ENCODE results near the gene SUCNR1. TPM values are rescaled to one million over a fixed set of nuclear protein-coding genes. Genes with fewer than 3 reads are reported as not detected.

SUCNR1 gene
- total RNA-seq (2021) (not detected in 2 replicates), Bru-seq, nascent RNA (percentile 6 among the genes with signal in this experiment), BruChase-seq, experiment 1, labeled RNA remaining after a 2-hour chase (percentile 9 among the genes with signal in this experiment), BruChase-seq, experiment 2, labeled RNA remaining after a 6-hour chase (percentile 28 among the genes with signal in this experiment)
- long read RNA-seq: 0 reads

GRCh38 chr3:151873398-151873797, at the start of gene SUCNR1:
SUCNR1 (plus strand) TSS chr3:151873643; CDS start chr3:151879893, 6,250 bp downstream.
- Histone ChIP-seq H3K4me2 (no peak within 1 kb of the TSS), H3K9me3 (ENCODE audit: insufficient read depth, low read depth) (no peaks in the 10 kb centered on the region), H3K4me3 (no peak within 1 kb of the TSS), H3K27ac (no peak within 1 kb of the TSS), H3K9me2 (ENCODE audit: insufficient read depth) (no peaks in the 10 kb centered on the region), H2AFZ (no peak within 1 kb of the TSS), H3K4me1 (replicated peaks; ENCODE audit: insufficient read depth) (peaks cover 8% of the 10 kb centered on the region; the same call in 1 of the 2 replicates), H4K20me1 (ENCODE audit: insufficient read depth) (no peaks in the 10 kb centered on the region), H3K36me3 (ENCODE audit: low read depth) (no peaks in the 10 kb centered on the region), H3F3A (ENCODE audit: insufficient read depth, low read depth) (no peaks in the 10 kb centered on the region), H3K27me3 (ENCODE audit: insufficient read depth, low read depth) (no peaks in the 10 kb centered on the region), H3K79me2 (ENCODE audit: low read depth) (no peaks in the 10 kb centered on the region)
- DNase-seq: no peak
- no peak for TF ChIP-seq EZH2 (IDR thresholded peaks at IDR 0.05; ENCODE audit: low read depth)
- TF ChIP-seq CTCF (conservative IDR thresholded peaks at IDR 0.05): no peak
- intact Hi-C loops (cut with micrococcal nuclease; ENCODE audit: unreplicated experiment): no loop called here
- ChIA-PET CTCF (no interaction called here), POLR2A (ENCODE audit: unreplicated experiment) (no interaction called here)
- no TSS peak for BruUV-seq (replicated peaks)

- DNase-seq: no peak
- CTCF ChIA-PET: no interaction called here
These were observed 45.6 kb upstream of the SUCNR1 start for GRCh38 chr3:151827816-151828215.

More at GRCh38 chr3:151827816-151828215, 45.6 kb upstream of the SUCNR1 start:
- BruUV-seq (replicated peaks): no TSS peak
- Histone ChIP-seq H2AFZ (no peak overlapping the region), H3K79me2 (ENCODE audit: low read depth) (no peaks in the 10 kb centered on the region), H3K9me3 (ENCODE audit: insufficient read depth, low read depth) (peaks cover 4% of the 10 kb centered on the region; the same call in 1 of the 2 replicates), H4K20me1 (ENCODE audit: insufficient read depth) (no peaks in the 10 kb centered on the region), H3K4me3 (no peak overlapping the region), H3K4me1 (replicated peaks; ENCODE audit: insufficient read depth) (no peaks in the 10 kb centered on the region), H3K4me2 (no peak overlapping the region), H3K27me3 (ENCODE audit: insufficient read depth, low read depth) (no peaks in the 10 kb centered on the region), H3K9me2 (ENCODE audit: insufficient read depth) (no peaks in the 10 kb centered on the region), H3K27ac (no peak overlapping the region), H3K36me3 (ENCODE audit: low read depth) (no peaks in the 10 kb centered on the region), H3F3A (ENCODE audit: insufficient read depth, low read depth) (no peaks in the 10 kb centered on the region)
- TF ChIP-seq CTCF (conservative IDR thresholded peaks at IDR 0.05): no peak
- no peak for TF ChIP-seq EZH2 (IDR thresholded peaks at IDR 0.05; ENCODE audit: low read depth)
- POLR2A ChIA-PET (ENCODE audit: unreplicated experiment): no interaction called here
- intact Hi-C loops (cut with micrococcal nuclease; ENCODE audit: unreplicated experiment): no loop called here
